Fibroblast of skin of left quadriceps (primary cell): Measurements from ENCODE around the gene HIRA.

ENCODE experiments used
- DNase-seq, 2 experiments: peaks; one replicate each; pipeline ENCODE4 v3.0.0-alpha.2; 2013; ENCODE audit warnings: low read depth in 2 of 2

The HIRA gene

DNA sequence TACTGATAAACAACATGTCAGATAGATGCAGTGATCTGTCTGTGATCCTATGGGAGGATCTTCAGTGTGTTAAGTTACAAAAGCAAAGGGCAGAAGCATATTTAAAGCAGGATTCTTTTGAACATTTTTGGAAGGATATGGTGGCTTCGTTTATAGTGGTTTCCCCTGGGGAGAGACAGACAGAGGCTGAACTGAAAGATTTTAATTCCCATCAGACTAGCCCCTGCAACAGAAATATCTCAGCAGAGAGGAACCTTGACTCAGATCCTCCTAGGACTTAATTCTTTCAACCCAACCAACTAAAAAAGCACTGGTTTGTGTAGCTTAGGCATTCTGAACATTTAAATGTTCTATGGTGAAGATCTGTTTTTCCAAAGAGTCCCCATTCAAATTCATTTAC is 145.7 kb downstream of the HIRA start:
- no peak for DNase-seq
